Stimulated activated CD4-positive, alpha-beta T cell treated with anti-CD3 and anti-CD28 coated beads, Interleukin-1b, Interleukin-23, amount 100 ng/mL, for 24 hours (primary cell): ENCODE results near the gene TBC1D19.
"Not testable (repeated sequence)": the region's sequence is repeated elsewhere in the genome, so short reads cannot be mapped to it uniquely, and the experiment has no call there.

Experiments
- DNase-seq, 4 experiments: peaks; one replicate each; pipeline ENCODE4 v3.0.0-alpha.2; 2020; ENCODE audit warnings: low read depth in 4 of 4, low spot score in 1 of 4

TBC1D19 gene, protein sequence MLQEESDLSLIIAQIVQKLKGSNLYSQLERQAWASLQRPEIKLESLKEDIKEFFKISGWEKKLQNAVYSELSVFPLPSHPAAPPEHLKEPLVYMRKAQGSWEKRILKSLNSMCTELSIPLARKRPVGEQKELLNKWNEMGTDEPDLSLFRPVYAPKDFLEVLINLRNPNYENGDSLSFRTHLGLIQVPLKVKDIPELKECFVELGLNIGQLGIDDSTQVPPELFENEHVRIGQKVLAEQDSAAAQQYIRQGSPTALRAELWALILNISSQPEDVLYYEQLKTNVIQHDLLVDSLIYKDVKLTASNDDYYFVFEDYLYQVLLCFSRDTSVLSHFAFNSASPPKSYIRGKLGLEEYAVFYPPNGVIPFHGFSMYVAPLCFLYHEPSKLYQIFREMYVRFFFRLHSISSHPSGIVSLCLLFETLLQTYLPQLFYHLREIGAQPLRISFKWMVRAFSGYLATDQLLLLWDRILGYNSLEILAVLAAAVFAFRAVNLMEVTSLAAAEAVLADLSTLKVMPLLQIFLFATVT

DNA sequence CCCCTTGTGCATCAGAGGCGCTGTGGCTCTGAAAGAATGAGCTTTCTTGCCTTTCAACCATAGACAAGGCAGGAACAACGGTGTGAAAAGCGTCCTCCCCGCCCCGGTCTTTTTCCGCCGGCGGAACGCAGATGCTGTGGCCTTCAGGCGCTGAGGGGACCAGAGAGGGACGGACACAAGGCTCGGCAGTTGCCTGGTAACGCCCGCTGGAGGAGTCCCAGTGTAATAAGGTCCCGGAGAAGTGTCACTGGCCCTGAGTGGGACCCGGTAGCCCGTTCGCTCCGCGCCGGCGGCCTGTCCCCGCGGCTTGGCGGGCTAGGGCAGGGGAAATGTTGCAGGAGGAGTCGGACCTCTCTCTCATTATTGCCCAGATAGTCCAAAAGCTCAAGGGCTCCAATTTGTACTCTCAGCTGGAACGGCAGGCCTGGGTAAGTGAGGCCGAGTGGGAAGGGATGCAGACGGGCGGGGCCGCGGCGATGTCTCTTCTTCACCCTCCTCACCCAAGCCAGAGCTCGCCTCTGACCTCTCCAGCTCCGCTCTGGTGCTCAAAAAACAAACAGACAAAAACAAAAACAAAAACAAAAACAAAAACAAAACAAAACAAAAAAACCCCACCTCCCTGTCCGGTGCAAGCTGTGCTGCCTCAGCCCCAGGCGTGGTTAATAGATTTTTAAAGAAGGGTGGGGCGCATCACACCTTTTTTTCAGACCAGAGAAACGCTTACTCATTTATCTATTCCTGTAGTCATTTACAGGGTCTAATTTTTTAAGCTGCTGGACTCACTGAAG lies at the start of gene TBC1D19:
Gene TBC1D19 (plus strand): TSS at position 220 of the 788 bp plus-strand sequence. CDS start 110 bp downstream, at position 330.
- DNase-seq: peak; percentile 76 to 81 (median 80)

DNA sequence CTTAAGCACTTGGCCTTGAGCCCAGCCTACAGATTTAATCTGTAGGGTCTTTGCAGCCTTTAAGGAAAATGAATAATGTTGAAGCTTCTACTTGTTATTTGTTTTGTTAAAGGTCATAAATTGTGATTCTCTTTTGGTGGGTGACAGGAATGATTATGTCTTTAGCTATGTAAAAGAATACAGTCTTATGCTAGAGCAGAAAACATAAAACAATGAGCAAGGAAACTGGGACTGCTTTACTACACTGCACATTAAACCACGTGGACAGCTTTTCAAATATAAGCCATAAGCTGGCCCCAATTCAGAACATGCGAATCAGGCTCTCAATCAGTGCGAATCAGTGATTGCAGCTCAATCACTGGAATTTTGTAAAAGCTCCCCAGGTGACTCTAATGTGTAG lies 40.9 kb upstream of the TBC1D19 start:
- DNase-seq: no peak

DNA sequence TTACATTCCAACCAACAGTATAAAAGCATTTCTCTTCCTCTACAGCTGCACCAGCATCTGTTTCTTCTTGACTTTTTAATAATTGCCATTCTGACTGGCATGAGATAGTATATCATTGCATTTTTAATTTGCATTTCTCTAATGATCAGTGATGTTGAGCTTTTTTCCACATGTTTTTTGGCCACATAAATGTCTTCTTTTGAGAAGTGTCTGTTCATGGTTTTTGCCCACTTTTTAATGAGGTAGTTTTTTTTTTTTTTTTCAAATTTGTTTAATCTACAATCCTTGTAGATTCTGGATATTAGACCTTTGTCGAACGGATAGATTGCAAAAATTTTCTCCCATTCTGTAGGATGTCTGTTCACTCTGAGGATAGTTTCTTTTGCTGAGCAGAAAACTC lies 39.5 kb upstream of the TBC1D19 start:
- DNase-seq: no peak

- DNase-seq: not testable (repeated sequence)
Observed at GRCh38 chr4:26548379-26548778, 35.5 kb upstream of the TBC1D19 start.

GRCh38 chr4:26557164-26557563 lies 26.7 kb upstream of the TBC1D19 start:
- no peak for DNase-seq

- DNase-seq: no peak
Observed at GRCh38 chr4:26558166-26558895, 25.6 kb upstream of the TBC1D19 start.

DNA sequence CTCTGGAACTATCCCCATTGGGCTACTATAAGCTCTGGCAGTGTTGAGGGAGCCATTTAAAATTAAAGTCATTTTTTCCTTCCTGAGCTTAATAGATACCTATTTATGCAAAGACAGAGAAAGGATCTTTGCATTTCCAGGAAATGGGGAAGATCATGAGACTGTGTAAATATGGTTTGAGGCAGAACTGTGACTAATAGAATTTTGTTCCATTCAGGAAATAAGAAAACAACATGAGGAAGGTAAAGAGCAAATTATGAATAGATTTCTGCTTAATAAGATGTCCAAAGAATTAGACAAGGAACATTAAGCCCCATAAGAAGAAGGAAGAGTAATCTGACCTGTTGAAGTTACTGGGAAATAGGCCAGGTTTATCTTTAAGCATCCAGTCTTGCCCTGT lies 17.8 kb upstream of the TBC1D19 start:
- no peak for DNase-seq

GRCh38 chr4:26568446-26568994 lies 15.4 kb upstream of the TBC1D19 start:
- DNase-seq: no peak

DNA sequence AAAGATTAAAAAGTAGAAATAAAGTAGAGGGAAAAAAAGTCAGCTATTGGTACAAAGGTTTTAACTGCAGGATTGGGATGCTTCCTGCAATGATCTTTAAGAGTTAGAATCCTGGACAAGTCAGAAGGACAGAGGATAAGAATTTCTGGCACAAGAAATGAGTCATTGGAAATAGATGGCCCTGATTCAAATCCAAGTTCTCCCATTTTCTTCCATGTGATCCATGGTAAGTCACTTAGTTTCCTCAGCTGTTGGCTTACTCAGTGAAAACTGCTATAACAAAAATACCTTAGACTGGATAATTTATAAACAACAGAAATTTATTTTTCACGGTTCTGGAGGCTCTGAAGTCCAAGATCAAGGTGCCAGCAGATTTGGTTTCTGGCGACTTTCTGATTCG lies 13.3 kb upstream of the TBC1D19 start:
- DNase-seq: no peak

GRCh38 chr4:26573389-26573794 lies 10.5 kb upstream of the TBC1D19 start:
- no peak for DNase-seq

DNA sequence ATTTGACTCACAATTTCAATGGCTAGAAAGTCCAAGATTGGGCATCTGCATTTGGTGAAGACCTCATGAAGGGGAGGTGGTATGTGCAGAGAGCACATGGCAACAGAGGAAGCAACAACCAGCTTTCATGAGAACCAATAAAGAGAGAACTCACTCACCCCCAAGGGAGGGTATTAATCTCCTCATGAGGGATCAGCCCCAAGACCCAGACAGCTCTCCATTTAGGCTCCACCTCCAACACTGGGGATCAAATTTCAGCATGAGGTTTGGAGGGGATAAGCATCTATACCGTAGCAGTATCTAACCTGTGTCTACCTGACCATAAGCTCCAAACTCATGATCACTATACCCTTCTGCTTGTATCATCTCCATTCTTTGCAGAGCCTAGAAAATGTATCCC lies 9.3 kb upstream of the TBC1D19 start:
- DNase-seq: no peak

DNA sequence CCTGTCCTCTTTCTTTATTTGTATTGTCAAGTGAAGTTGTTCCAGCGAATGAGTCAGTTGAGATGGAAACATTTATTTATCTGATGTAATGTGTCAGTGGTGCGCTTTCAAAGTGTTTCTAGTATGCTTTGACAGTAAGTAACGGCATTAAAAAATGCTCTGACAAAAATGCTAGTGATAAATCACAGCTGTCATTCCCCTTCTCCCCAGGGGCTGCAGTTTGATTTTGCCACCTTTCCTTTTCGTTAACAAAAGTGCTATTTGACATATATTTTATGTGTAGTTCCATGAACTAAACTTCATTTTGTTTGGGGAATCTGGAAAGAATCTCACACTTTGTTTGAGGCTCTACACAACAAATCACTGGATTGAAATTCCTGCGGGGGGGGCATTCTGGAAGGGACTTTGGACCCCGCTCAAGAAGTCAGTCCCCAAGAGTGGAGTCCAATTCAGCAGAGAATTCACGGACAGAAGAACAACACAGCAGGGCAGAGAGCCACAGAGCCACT lies 7.6 kb upstream of the TBC1D19 start:
- no peak for DNase-seq

DNA sequence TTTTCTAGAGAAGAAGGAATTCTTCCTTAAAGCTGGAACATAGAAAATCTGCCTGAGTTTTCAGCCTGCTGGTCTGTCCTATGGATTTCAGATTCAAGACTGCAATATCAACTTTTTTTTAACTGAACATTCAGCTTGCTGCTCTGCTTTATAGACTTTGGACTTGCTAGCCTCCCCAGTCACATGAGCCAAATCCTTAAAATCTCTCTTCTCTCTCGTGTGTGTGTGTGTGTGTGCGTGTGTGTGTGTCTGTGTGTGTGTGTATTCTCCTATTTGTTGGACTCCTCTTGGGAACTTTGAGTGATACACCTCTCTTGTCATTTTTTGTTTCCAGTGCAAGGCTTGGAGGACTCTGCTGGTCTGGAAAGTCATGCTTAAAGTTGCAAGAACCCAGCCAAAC lies 6.8 kb upstream of the TBC1D19 start:
- no peak for DNase-seq

DNA sequence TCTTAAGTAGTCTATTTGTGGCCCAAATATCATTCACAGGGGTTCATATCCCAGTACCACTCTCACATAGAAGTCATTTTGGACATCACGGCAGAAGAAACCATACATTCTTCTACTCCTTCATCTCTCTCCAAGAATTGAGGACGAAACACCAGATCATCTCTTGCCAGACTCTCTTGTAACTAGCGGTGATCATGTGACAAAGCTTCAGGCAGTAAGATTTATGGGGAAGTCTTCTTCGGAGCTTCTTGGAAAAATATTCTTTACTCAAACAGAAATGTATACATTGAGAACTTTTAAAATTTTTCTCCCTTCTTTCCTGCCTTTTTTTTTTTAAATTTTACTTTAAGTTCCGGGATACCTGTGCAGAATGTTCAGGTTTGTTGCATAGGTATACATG lies 4.7 kb upstream of the TBC1D19 start:
- DNase-seq: no peak

DNA sequence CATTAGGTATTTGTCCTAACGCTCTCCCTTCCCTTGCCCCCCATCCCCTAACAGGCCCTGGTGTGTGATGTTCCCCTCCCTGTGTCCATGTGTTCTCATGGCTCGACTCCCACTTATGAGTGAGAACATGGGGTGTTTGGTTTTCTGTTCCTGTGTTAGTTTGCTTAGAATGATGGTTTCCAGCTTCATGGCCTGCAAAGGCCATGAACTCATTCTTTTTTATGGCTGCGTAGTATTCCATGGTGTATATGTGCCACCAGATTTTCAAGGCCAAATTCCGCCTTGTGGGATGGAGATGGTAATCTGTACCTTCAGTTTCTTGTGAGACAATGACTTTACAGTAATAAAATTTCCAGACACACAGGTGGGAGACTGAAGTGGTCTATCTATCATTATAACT lies 2.5 kb upstream of the TBC1D19 start:
- DNase-seq: not testable (repeated sequence)

- DNase-seq: no peak
Observed at GRCh38 chr4:26583538-26583864, 383 bp upstream of the TBC1D19 start.

- no peak for DNase-seq
Observed at GRCh38 chr4:26584725-26585124, 841 bp downstream of the TBC1D19 start.

DNA sequence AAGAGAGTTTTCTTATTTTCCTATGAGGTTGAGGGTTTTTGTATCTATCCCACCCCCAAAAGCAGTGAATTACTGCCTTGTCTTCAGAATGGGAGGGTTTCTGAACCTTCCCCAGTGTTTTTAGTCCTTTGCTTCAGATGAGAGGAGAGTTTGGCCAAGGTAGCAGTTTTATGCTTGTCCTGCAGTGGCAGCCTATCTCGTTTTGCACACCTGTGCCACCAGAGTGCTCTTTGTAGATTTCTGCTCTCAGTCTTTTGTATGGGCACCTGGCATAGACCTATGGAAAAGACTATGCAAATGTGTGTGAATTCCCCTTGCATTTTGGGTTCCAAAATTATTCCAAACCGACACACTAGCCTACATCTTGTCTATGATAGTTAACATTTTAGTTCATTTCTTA lies 5.8 kb downstream of the TBC1D19 start:
- no peak for DNase-seq

GRCh38 chr4:26590639-26591038 lies 6.8 kb downstream of the TBC1D19 start:
- no peak for DNase-seq

DNA sequence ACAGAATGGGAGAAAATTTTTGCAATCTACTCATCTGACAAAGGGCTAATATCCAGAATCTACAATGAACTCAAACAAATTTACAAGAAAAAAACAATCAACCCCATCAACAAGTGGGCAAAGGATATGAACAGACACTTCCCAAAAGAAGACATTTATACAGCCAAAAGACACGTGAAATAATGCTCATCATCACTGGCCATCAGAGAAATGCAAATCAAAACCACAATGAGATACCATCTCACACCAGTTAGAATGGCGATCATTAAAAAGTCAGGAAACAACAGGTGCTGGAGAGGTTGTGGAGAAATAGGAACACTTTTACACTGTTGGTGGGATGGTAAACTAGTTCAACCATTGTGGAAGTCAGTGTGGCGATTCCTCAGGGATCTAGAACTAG lies 9.7 kb downstream of the TBC1D19 start:
- not testable (repeated sequence) for DNase-seq

GRCh38 chr4:26594371-26594770 lies 10.5 kb downstream of the TBC1D19 start:
- no peak for DNase-seq
